B cell (primary cell): ENCODE results near the gene MOK. TPM values are rescaled to one million over a fixed set of nuclear protein-coding genes. Genes with fewer than 3 reads are reported as not detected.

ENCODE experiments used
- ATAC-seq: fragments of 200-7000 bp; cut with Tn5 transposase; one replicate; pipeline ENCODE4 v1.10.0; 2021; ENCODE audit warnings: low read depth, mild to moderate bottlenecking, moderate number of reproducible peaks, moderate library complexity
- CTCF ChIA-PET: fragments of 350-600 bp; sonication (Branson Sonifier 250); formaldehyde crosslinking; loops from one replicate; lab custom pipeline; 2021; ENCODE audit warnings: antibody characterized with exemption, inconsistent platforms; lab: Charles Lee
- POLR2A ChIA-PET: fragments of 350-600 bp; sonication (Branson Sonifier 250); formaldehyde crosslinking; loops from one replicate; lab custom pipeline; 2021; ENCODE audit warnings: antibody characterized with exemption; lab: Charles Lee
- DNase-seq: peaks from one replicate; pipeline ENCODE4 v3.0.0; 2013
- H2AFZ ChIP-seq: 2 replicates; pipeline ENCODE4 v1.6.1; 2012; ENCODE audit warnings: mild to moderate bottlenecking, low read depth, low read length; ENCODE audit not compliant: insufficient read depth, poor library complexity, severe bottlenecking
- H3K27ac ChIP-seq, 2 donors: 1 replicate in 1 of 2; 2 replicates in 1 of 2; pipeline ENCODE4 v1.5.1; 2012 to 2013; ENCODE audit warnings: low read length in 2 of 2, mild to moderate bottlenecking in 2 of 2, moderate library complexity in 1 of 2
- H3K27me3 ChIP-seq, 4 experiments: fragments of 200-600 bp in 1 of 4; sonication (generic) in 1 of 4; replicated peaks in 1 of 4; 1 replicate in 2 of 4; 2 replicates in 2 of 4; pipeline versions ENCODE4 v1.6.1 to v1.7.0; 2013 to 2016; ENCODE audit warnings: low read length in 3 of 4, mild to moderate bottlenecking in 2 of 4, mixed read lengths in 1 of 4, moderate library complexity in 1 of 4; ENCODE audit not compliant: insufficient read depth in 4 of 4, control insufficient read depth in 3 of 4; ENCODE audit errors: control extremely low read depth in 1 of 4
- H3K36me3 ChIP-seq, 2 experiments: replicated peaks in 1 of 2; 1 replicate in 1 of 2; 2 replicates in 1 of 2; pipeline versions ENCODE4 v1.6.1 to v1.7.1; 2013; ENCODE audit warnings: low read length in 1 of 2; ENCODE audit not compliant: insufficient read depth in 2 of 2, control insufficient read depth in 1 of 2; ENCODE audit errors: control extremely low read depth in 1 of 2, extremely low read depth in 1 of 2
- H3K4me1 ChIP-seq, 2 donors: fragments of 200-600 bp in 1 of 2; sonication (generic) in 1 of 2; 1 replicate in 1 of 2; 2 replicates in 1 of 2; pipeline versions ENCODE4 v1.5.1 to v1.6.1; 2013 to 2017; ENCODE audit warnings: low read length in 2 of 2; ENCODE audit not compliant: control insufficient read depth in 2 of 2, insufficient read depth in 2 of 2
- H3K4me2 ChIP-seq: replicated peaks from 2 replicates; pipeline ENCODE3; 2012; ENCODE audit warnings: mild to moderate bottlenecking, low read depth, low read length; ENCODE audit not compliant: poor library complexity, severe bottlenecking
- H3K4me3 ChIP-seq, 5 experiments: fragments of 200-600 bp in 1 of 5; sonication (generic) in 1 of 5; 1 replicate in 3 of 5; 2 replicates in 2 of 5; pipeline versions ENCODE4 v1.5.1 to v1.7.0; 2011 to 2016; ENCODE audit warnings: low read length in 4 of 5, mild to moderate bottlenecking in 4 of 5, low read depth in 2 of 5, control low read depth in 1 of 5, moderate library complexity in 1 of 5; ENCODE audit not compliant: insufficient read depth in 1 of 5; ENCODE audit errors: control extremely low read depth in 1 of 5, extremely low read depth in 1 of 5
- H3K79me2 ChIP-seq: fragments of 200-600 bp; sonication (generic); one replicate; pipeline ENCODE4 v1.6.0; 2016; ENCODE audit warnings: low read length; ENCODE audit not compliant: control insufficient read depth, insufficient read depth
- H3K9ac ChIP-seq: fragments of 200-600 bp; sonication (generic); 2 replicates; pipeline ENCODE4 v1.6.1; 2017; ENCODE audit warnings: mild to moderate bottlenecking, low read length, moderate library complexity
- H3K9me3 ChIP-seq, 3 donors: one replicate each; pipeline versions ENCODE4 v1.6.1 to v1.7.1; 2013; ENCODE audit warnings: low read length in 2 of 3; ENCODE audit not compliant: control insufficient read depth in 2 of 3, insufficient read depth in 1 of 3; ENCODE audit errors: control extremely low read depth in 1 of 3
- H4K20me1 ChIP-seq: 2 replicates; pipeline ENCODE4 v1.6.0; 2012; ENCODE audit warnings: mild to moderate bottlenecking, low read length; ENCODE audit not compliant: insufficient read depth, control insufficient read depth, poor library complexity, severe bottlenecking
- H3K27ac Mint-ChIP-seq: one replicate; pipeline ENCODE4 v1.8.0; 2021; ENCODE audit warnings: mixed read lengths
- H3K27me3 Mint-ChIP-seq: one replicate; pipeline ENCODE4 v1.8.0; 2021; ENCODE audit warnings: mixed read lengths
- H3K4me1 Mint-ChIP-seq: one replicate; pipeline ENCODE4 v1.8.0; 2021; ENCODE audit warnings: mixed read lengths
- H3K4me3 Mint-ChIP-seq: one replicate; pipeline ENCODE4 v1.8.0; 2021; ENCODE audit warnings: mixed read lengths
- H3K9me3 Mint-ChIP-seq: one replicate; pipeline ENCODE4 v1.8.0; 2022; ENCODE audit warnings: mixed read lengths; ENCODE audit not compliant: insufficient read depth
- EZH2 ChIP-seq: IDR thresholded peaks from 2 replicates; pipeline ENCODE4 v1.6.1; 2012; ENCODE audit warnings: borderline replicate concordance, low read depth, mild to moderate bottlenecking, moderate library complexity, low read length; ENCODE audit not compliant: insufficient read depth, poor library complexity, severe bottlenecking
- WGBS: methylation state at CpG from one replicate; pipeline ENCODE4 v1.1.5; 2013; ENCODE audit warnings: missing lambda C conversion rate; ENCODE audit not compliant: insufficient coverage; 5-methylcytosine and 5-hydroxymethylcytosine counted together
- intact Hi-C: fragments of 100-400 bp; cut with micrococcal nuclease; formaldehyde crosslinking; loops from one replicate; pipeline ENCODE4 v1.10.0; 2022
- polyA plus RNA-seq: library from polyadenylated mRNA; depleted of rRNA; stranded (reverse); fragments of >200 nt; gene quantifications from 2 replicates; pipeline ENCODE4 v1.2.3, GENCODE V29; 2012
- total RNA-seq, 2 donors: library from RNA; stranded (reverse); fragments of 120-200 nt in 1 of 2; gene quantifications; 1 replicate in 1 of 2; 2 replicates in 1 of 2; pipeline versions ENCODE4 v1.2.3 to v1.2.4, GENCODE V29; 2013 to 2022
- TF ChIP-seq, protein P1 (sequence below): fragments of 200-600 bp; IDR thresholded peaks from one replicate; pipeline ENCODE4 v1.8.0; 2022; ENCODE audit warnings: antibody characterized with exemption, mild to moderate bottlenecking

Gene MOK
- total and polyA plus RNA-seq, 2 donors (not counting 1 experiment from before 2014, with no cell fraction given), result 1.2 to 3.0 TPM

GRCh38 chr14:102346645-102347044 lies 41.7 kb upstream of the MOK start:
- intact Hi-C loops, result no loop called here
- DNase-seq, result no peak
- no CpG with 5 or more reads among the region's 4 CpGs for WGBS
- ChIA-PET CTCF (no interaction called here), POLR2A (interaction anchor here (0.6 kb wide), 1 partner anchor 18 kb away, joined by 4 read pairs; no protein-coding TSS in a partner anchor)
- no peak overlapping the region for H2AFZ ChIP-seq
- no peaks in the 10 kb centered on the region for H3K4me1 Mint-ChIP-seq
- H3K27ac Mint-ChIP-seq, result no peak overlapping the region
- H3K9me3 Mint-ChIP-seq, result no peaks in the 10 kb centered on the region
- no peak for ATAC-seq
- H3K4me3 ChIP-seq, result no peak overlapping the region
- H3K4me1 ChIP-seq, result no peaks in the 10 kb centered on the region
- H3K4me3 Mint-ChIP-seq, result no peak overlapping the region
- TF ChIP-seq, protein P1, sequence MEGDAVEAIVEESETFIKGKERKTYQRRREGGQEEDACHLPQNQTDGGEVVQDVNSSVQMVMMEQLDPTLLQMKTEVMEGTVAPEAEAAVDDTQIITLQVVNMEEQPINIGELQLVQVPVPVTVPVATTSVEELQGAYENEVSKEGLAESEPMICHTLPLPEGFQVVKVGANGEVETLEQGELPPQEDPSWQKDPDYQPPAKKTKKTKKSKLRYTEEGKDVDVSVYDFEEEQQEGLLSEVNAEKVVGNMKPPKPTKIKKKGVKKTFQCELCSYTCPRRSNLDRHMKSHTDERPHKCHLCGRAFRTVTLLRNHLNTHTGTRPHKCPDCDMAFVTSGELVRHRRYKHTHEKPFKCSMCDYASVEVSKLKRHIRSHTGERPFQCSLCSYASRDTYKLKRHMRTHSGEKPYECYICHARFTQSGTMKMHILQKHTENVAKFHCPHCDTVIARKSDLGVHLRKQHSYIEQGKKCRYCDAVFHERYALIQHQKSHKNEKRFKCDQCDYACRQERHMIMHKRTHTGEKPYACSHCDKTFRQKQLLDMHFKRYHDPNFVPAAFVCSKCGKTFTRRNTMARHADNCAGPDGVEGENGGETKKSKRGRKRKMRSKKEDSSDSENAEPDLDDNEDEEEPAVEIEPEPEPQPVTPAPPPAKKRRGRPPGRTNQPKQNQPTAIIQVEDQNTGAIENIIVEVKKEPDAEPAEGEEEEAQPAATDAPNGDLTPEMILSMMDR, result no peak
- TF ChIP-seq EZH2, result no peak
- H3K27me3 Mint-ChIP-seq, result no peaks in the 10 kb centered on the region
- H3K27me3 ChIP-seq, result no peaks in the 10 kb centered on the region
- H3K27ac ChIP-seq, result no peak overlapping the region
- H3K9ac ChIP-seq, result no peak overlapping the region
- no peaks in the 10 kb centered on the region for H3K79me2 ChIP-seq
- peaks cover 3% of the 10 kb centered on the region for H4K20me1 ChIP-seq
- H3K9me3 ChIP-seq, result no peaks in the 10 kb centered on the region
- peaks cover 6 to 69% of the 10 kb centered on the region in 2 experiments for H3K36me3 ChIP-seq
- H3K4me2 ChIP-seq, result no peak overlapping the region

- Histone ChIP-seq H4K20me1 (no peaks in the 10 kb centered on the region), H3K36me3 (peaks cover 10 to 68% of the 10 kb centered on the region in 2 experiments)
- no peak overlapping the region for H3K27ac Mint-ChIP-seq
Observed at GRCh38 chr14:102345232-102345631, 40.3 kb upstream of the MOK start.

More at GRCh38 chr14:102345232-102345631, 40.3 kb upstream of the MOK start:
- ATAC-seq, result no peak
- no peak overlapping the region for H3K4me3 ChIP-seq
- DNase-seq, result no peak
- ChIA-PET CTCF (interaction anchor here (0.6 kb wide), 1 partner anchor 16 kb away, joined by 3 read pairs; no protein-coding TSS in a partner anchor), POLR2A (no interaction called here)
- no peaks in the 10 kb centered on the region for H3K79me2 ChIP-seq
- Mint-ChIP-seq H3K9me3 (no peaks in the 10 kb centered on the region), H3K4me1 (no peaks in the 10 kb centered on the region), H3K4me3 (no peak overlapping the region), H3K27me3 (no peaks in the 10 kb centered on the region)
- no peaks in the 10 kb centered on the region for H3K27me3 ChIP-seq
- no peaks in the 10 kb centered on the region for H3K4me1 ChIP-seq
- intact Hi-C loops, result no loop called here
- H3K9ac ChIP-seq, result no peak overlapping the region
- H3K4me2 ChIP-seq, result no peak overlapping the region
- no peak overlapping the region for H2AFZ ChIP-seq
- WGBS, result 95% methylated on average over 3 of the region's 3 CpGs
- H3K9me3 ChIP-seq, result no peaks in the 10 kb centered on the region
- TF ChIP-seq, protein P1, result no peak
- no peak for TF ChIP-seq EZH2
- no peak overlapping the region for H3K27ac ChIP-seq
